Neural progenitor cell (in vitro differentiated cells): ENCODE data around the gene AURKB.

Experiments used
- EZH2 ChIP-seq: fragments of 200-600 bp; sonication (generic); IDR thresholded peaks from 2 replicates; pipeline ENCODE4 v1.6.1; 2017; ENCODE audit warnings: antibody characterized with exemption, mild to moderate bottlenecking, moderate library complexity
- EZH2phosphoT487 ChIP-seq: fragments of 200-600 bp; sonication (generic); IDR thresholded peaks from 2 replicates; pipeline ENCODE4 v1.6.1; 2017; ENCODE audit warnings: antibody characterized with exemption

- no peak for TF ChIP-seq EZH2
- no peak for TF ChIP-seq EZH2phosphoT487
Measured at GRCh38 chr17:8185582-8186445, 24.6 kb downstream of the AURKB start.
